K562 (cell line): ENCODE measurements around the gene HMOX1. TPM values are rescaled to one million over a fixed set of nuclear protein-coding genes. Genes with fewer than 3 reads are reported as not detected.

Experiments
- ARNT ChIP-seq, 2 experiments: fragments of 450-650 bp; IDR thresholded peaks; 2 replicates each; pipeline ENCODE4 v1.6.1; 2016; ENCODE audit warnings: mild to moderate bottlenecking in 1 of 2
- KDM1A ChIP-seq, 2 experiments: fragments of 450-650 bp; IDR thresholded peaks; 2 replicates each; pipeline ENCODE4 v1.6.1; 2016; ENCODE audit warnings: mild to moderate bottlenecking in 2 of 2
- MIER1 ChIP-seq: fragments of 450-650 bp; IDR thresholded peaks from 2 replicates; pipeline ENCODE4 v1.6.1; 2016; ENCODE audit warnings: antibody characterized with exemption, mild to moderate bottlenecking, low read depth
- MYC ChIP-seq, 2 experiments: fragments of 250-450 bp in 1 of 2; sonication (Bioruptor Pico) in 1 of 2; IDR thresholded peaks; 2 replicates each; pipeline versions ENCODE4 v1.5.1 to v1.6.1; 2012 to 2021; ENCODE audit warnings: low read depth in 2 of 2, borderline replicate concordance in 1 of 2, improper control_type of control experiment in 1 of 2, low read length in 1 of 2, mild to moderate bottlenecking in 1 of 2, moderate library complexity in 1 of 2
- NR1H2 ChIP-seq: sonication (generic); formaldehyde crosslinking; IDR thresholded peaks from 2 replicates; pipeline ENCODE4 v1.4.0; 2020; ENCODE audit warnings: mild to moderate bottlenecking, missing genetic modification reagents
- SAFB2 ChIP-seq: fragments of 200-400 bp; formaldehyde crosslinking; IDR thresholded peaks from 2 replicates; pipeline ENCODE4 v1.6.1; 2018; ENCODE audit warnings: borderline replicate concordance, low read length, low read depth, moderate library complexity; ENCODE audit not compliant: severe bottlenecking
- STAG1 ChIP-seq: sonication (generic); formaldehyde crosslinking; IDR thresholded peaks from 2 replicates; pipeline ENCODE4 v1.5.0; 2020; ENCODE audit warnings: missing genetic modification reagents, borderline replicate concordance
- XRCC4 ChIP-seq: IDR thresholded peaks from one replicate; pipeline ENCODE4 v1.6.1; 2011; ENCODE audit not compliant: insufficient read depth, insufficient read length; ENCODE audit errors: extremely low read depth
- ZNF239 ChIP-seq: fragments of 250-450 bp; sonication (Bioruptor Pico); IDR thresholded peaks from 2 replicates; pipeline ENCODE4 v1.4.0; 2020; ENCODE audit warnings: mild to moderate bottlenecking
- polyA plus RNA-seq, 8 experiments: library from polyadenylated mRNA; depleted of rRNA in 4 of 8; stranded (reverse) in 5 of 8; unstranded in 3 of 8; fragments of >200 nt; fragmentation: Nextera tagmentation in 2 of 8; fragmentation: Illumina TruSeq in 1 of 8; extraction: Ambion mirVana in 2 of 8; extraction: Trizol in 1 of 8; gene quantifications; 2 replicates each; pipeline versions ENCODE4 v1.2.1 to v1.2.3, GENCODE V29; 2011 to 2014; ENCODE audit warnings: inconsistent platforms in 1 of 8, missing spikeins in 1 of 8
- total RNA-seq, 7 experiments: library from RNA; depleted of rRNA in 6 of 7; stranded (reverse); fragments of >200 nt in 6 of 7; fragmentation: Illumina TruSeq in 2 of 7; extraction: Trizol in 2 of 7; gene quantifications; 2 replicates each; pipeline versions ENCODE4 v1.2.1 to v1.2.3, GENCODE V29; 2011 to 2021; ENCODE audit warnings: low replicate concordance in 1 of 7
- TF ChIP-seq, protein P1 (sequence below): fragments of 450-650 bp; formaldehyde crosslinking; IDR thresholded peaks from 2 replicates; pipeline ENCODE4 v1.4.0; 2020; ENCODE audit warnings: mild to moderate bottlenecking, mixed read lengths
- TF ChIP-seq, protein P2 (sequence below): sonication (generic); formaldehyde crosslinking; IDR thresholded peaks from 2 replicates; pipeline ENCODE4 v1.8.0; 2023; ENCODE audit warnings: mild to moderate bottlenecking, missing genetic modification reagents
- TF ChIP-seq, protein P3 (sequence below), 3 experiments: IDR thresholded peaks in 2 of 3; conservative IDR thresholded peaks in 1 of 3; 2 replicates each; pipeline ENCODE4 v1.5.1; 2011 to 2012; ENCODE audit warnings: low read length in 3 of 3, mild to moderate bottlenecking in 3 of 3, control low read depth in 2 of 3, improper control_type of control experiment in 1 of 3, inconsistent platforms in 1 of 3, low read depth in 1 of 3, mixed read lengths in 1 of 3, moderate library complexity in 1 of 3; ENCODE audit not compliant: insufficient read depth in 2 of 3
- TF ChIP-seq, protein P4 (sequence below): fragments of 450-650 bp; IDR thresholded peaks from 2 replicates; pipeline ENCODE4 v1.6.1; 2018; ENCODE audit warnings: mild to moderate bottlenecking, low read depth; ENCODE audit not compliant: partially characterized antibody
- TF ChIP-seq, protein P5 (sequence below): IDR thresholded peaks from 2 replicates; pipeline ENCODE4 v1.6.1; 2011; ENCODE audit not compliant: insufficient read length; ENCODE audit errors: extremely low read depth
- TF ChIP-seq, protein P6 (sequence below): fragments of 250-450 bp; sonication (Bioruptor Pico); IDR thresholded peaks from 2 replicates; pipeline ENCODE4 v1.5.0; 2022; ENCODE audit warnings: mild to moderate bottlenecking

HMOX1 gene
- total and polyA plus RNA-seq, 9 of the 15 experiments (the other 6 are each of a cell fraction or from before 2014, with no cell fraction given), result not detected

DNA sequence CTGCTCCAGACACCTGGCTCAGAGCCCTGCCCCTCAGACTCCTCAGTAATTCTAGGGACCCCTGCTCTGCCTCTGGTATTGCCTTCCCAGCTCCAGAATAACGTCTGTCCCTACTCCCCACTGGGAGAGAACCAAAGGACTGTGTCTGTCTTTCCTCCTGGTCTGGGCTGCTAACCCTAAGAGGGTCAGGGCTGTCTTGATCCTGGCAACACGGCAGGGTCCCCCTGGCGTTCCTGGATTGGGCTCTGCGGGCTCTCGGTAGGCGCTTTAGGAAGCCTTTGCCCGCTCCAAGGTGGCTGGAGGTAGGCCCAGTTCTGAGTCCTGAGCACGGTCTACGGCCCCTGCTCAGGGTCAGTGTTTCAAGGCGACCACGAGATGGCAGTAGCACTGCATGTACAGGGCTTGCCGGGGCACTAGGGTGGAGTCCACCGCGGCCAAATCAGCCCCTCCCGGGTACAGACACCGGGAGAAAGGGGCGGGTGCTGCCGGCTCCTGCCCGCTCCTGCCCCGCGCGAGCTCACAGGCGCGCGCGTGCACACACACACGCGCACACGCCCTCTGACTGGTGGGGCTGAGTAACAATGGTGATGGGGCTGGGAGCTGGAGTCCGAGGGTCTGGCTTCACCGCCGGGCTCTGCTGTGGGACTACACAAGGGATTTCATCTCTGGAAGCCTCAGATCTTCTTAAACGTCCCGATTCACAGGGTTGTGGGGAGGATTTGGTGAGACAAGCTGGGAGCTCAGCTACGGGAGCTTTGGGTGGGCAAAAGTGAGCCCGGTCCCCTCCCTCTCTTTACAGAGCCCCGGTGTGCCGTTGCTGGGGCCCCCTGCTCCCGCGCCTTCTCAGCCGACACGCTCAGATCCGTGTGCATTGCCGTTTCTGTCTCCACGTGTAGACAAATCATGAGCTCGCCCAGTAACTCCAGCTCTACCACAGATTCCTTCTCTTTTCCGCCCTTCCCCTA, 30.1 kb upstream of the HMOX1 start (continued):
- TF ChIP-seq XRCC4 (no peak), KDM1A (IDR thresholded peaks at IDR 0.05) (peak; percentile 35 to 72; a peak in 3 of 4 replicates), ARNT (IDR thresholded peaks at IDR 0.05) (no peak), ZNF239 (CRISPR knock-in tag) (no peak), SAFB2 (no peak), MYC (IDR thresholded peaks at IDR 0.05; ENCODE audit: low read depth, low read length) (peak; percentile 44; the same call in 1 of the 2 replicates), MYC (CRISPR knock-in tag; IDR thresholded peaks at IDR 0.05; ENCODE audit: borderline replicate concordance, low read depth) (no peak), MIER1 (no peak), NR1H2 (CRISPR knock-in tag) (peak; percentile 28; the same call in 1 of the 2 replicates), STAG1 (CRISPR knock-in tag) (peak; percentile 86; the same call in 1 of the 2 replicates)
- TF ChIP-seq, protein P1, sequence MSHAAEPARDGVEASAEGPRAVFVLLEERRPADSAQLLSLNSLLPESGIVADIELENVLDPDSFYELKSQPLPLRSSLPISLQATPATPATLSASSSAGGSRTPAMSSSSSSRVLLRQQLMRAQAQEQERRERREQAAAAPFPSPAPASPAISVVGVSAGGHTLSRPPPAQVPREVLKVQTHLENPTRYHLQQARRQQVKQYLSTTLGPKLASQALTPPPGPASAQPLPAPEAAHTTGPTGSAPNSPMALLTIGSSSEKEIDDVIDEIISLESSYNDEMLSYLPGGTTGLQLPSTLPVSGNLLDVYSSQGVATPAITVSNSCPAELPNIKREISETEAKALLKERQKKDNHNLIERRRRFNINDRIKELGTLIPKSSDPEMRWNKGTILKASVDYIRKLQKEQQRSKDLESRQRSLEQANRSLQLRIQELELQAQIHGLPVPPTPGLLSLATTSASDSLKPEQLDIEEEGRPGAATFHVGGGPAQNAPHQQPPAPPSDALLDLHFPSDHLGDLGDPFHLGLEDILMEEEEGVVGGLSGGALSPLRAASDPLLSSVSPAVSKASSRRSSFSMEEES (CRISPR knock-in tag), result no peak
- TF ChIP-seq, protein P2, sequence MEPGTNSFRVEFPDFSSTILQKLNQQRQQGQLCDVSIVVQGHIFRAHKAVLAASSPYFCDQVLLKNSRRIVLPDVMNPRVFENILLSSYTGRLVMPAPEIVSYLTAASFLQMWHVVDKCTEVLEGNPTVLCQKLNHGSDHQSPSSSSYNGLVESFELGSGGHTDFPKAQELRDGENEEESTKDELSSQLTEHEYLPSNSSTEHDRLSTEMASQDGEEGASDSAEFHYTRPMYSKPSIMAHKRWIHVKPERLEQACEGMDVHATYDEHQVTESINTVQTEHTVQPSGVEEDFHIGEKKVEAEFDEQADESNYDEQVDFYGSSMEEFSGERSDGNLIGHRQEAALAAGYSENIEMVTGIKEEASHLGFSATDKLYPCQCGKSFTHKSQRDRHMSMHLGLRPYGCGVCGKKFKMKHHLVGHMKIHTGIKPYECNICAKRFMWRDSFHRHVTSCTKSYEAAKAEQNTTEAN, result no peak
- TF ChIP-seq, protein P3, sequence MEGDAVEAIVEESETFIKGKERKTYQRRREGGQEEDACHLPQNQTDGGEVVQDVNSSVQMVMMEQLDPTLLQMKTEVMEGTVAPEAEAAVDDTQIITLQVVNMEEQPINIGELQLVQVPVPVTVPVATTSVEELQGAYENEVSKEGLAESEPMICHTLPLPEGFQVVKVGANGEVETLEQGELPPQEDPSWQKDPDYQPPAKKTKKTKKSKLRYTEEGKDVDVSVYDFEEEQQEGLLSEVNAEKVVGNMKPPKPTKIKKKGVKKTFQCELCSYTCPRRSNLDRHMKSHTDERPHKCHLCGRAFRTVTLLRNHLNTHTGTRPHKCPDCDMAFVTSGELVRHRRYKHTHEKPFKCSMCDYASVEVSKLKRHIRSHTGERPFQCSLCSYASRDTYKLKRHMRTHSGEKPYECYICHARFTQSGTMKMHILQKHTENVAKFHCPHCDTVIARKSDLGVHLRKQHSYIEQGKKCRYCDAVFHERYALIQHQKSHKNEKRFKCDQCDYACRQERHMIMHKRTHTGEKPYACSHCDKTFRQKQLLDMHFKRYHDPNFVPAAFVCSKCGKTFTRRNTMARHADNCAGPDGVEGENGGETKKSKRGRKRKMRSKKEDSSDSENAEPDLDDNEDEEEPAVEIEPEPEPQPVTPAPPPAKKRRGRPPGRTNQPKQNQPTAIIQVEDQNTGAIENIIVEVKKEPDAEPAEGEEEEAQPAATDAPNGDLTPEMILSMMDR (IDR thresholded peaks at IDR 0.05 in 2 of 3, conservative IDR thresholded peaks at IDR 0.05 in 1 of 3; ENCODE audit: insufficient read depth in 2 of 3, low read depth in 1 of 3, low read length in 3 of 3), result peak; percentile 76 to 82 (median 79)
- TF ChIP-seq, protein P4, sequence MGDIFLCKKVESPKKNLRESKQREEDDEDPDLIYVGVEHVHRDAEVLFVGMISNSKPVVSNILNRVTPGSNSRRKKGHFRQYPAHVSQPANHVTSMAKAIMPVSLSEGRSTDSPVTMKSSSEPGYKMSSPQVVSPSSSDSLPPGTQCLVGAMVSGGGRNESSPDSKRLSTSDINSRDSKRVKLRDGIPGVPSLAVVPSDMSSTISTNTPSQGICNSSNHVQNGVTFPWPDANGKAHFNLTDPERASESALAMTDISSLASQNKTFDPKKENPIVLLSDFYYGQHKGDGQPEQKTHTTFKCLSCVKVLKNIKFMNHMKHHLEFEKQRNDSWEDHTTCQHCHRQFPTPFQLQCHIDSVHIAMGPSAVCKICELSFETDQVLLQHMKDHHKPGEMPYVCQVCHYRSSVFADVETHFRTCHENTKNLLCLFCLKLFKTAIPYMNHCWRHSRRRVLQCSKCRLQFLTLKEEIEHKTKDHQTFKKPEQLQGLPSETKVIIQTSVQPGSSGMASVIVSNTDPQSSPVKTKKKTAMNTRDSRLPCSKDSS, result no peak
- TF ChIP-seq, protein P5, sequence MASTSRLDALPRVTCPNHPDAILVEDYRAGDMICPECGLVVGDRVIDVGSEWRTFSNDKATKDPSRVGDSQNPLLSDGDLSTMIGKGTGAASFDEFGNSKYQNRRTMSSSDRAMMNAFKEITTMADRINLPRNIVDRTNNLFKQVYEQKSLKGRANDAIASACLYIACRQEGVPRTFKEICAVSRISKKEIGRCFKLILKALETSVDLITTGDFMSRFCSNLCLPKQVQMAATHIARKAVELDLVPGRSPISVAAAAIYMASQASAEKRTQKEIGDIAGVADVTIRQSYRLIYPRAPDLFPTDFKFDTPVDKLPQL, result no peak
- TF ChIP-seq, protein P6, sequence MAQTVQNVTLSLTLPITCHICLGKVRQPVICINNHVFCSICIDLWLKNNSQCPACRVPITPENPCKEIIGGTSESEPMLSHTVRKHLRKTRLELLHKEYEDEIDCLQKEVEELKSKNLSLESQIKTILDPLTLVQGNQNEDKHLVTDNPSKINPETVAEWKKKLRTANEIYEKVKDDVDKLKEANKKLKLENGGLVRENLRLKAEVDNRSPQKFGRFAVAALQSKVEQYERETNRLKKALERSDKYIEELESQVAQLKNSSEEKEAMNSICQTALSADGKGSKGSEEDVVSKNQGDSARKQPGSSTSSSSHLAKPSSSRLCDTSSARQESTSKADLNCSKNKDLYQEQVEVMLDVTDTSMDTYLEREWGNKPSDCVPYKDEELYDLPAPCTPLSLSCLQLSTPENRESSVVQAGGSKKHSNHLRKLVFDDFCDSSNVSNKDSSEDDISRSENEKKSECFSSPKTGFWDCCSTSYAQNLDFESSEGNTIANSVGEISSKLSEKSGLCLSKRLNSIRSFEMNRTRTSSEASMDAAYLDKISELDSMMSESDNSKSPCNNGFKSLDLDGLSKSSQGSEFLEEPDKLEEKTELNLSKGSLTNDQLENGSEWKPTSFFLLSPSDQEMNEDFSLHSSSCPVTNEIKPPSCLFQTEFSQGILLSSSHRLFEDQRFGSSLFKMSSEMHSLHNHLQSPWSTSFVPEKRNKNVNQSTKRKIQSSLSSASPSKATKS (CRISPR knock-in tag), result no peak
